CD4-positive, alpha-beta memory T cell (primary cell): ENCODE data around the gene CFD. TPM values are rescaled to one million over a fixed set of nuclear protein-coding genes. Genes with fewer than 3 reads are reported as not detected.
"Not testable (repeated sequence)": the region's sequence is repeated elsewhere in the genome, so short reads cannot be mapped to it uniquely, and the experiment has no call there.

Source experiments
- CTCF ChIA-PET: fragments of 350-600 bp; sonication (Branson Sonifier 250); formaldehyde crosslinking; loops from one replicate; lab custom pipeline; 2021; ENCODE audit warnings: inconsistent platforms; ENCODE audit not compliant: partially characterized antibody; lab: Charles Lee
- POLR2A ChIA-PET: fragments of 350-600 bp; sonication (Branson Sonifier 250); formaldehyde crosslinking; loops from one replicate; lab custom pipeline; 2021; ENCODE audit not compliant: partially characterized antibody; lab: Charles Lee
- DNase-seq, 5 donors: peaks; one replicate each; pipeline versions ENCODE4 v3.0.0 to v3.0.0-alpha.2; 2020 to 2022; ENCODE audit warnings: mixed read lengths in 1 of 5
- H3K27ac ChIP-seq: one replicate; pipeline ENCODE4 v1.7.0; 2013; ENCODE audit warnings: low read depth, low read length
- H3K27me3 ChIP-seq: 2 replicates; pipeline ENCODE4 v1.7.0; 2013; ENCODE audit warnings: mild to moderate bottlenecking, low read length, moderate library complexity; ENCODE audit not compliant: insufficient read depth
- H3K36me3 ChIP-seq: 2 replicates; pipeline ENCODE4 v1.7.0; 2013; ENCODE audit warnings: mild to moderate bottlenecking, low read length, moderate library complexity; ENCODE audit not compliant: insufficient read depth
- H3K4me1 ChIP-seq: 2 replicates; pipeline ENCODE4 v1.7.0; 2013; ENCODE audit warnings: mild to moderate bottlenecking, low read length, moderate library complexity; ENCODE audit not compliant: insufficient read depth
- H3K4me3 ChIP-seq, 2 donors: one replicate each; pipeline ENCODE4 v1.7.0; 2013; ENCODE audit warnings: low read length in 2 of 2, mild to moderate bottlenecking in 1 of 2
- H3K9me3 ChIP-seq, 2 donors: one replicate each; pipeline ENCODE4 v1.7.0; 2013; ENCODE audit warnings: low read length in 2 of 2, control low read depth in 1 of 2; ENCODE audit not compliant: control insufficient read depth in 1 of 2
- H3K27ac Mint-ChIP-seq, 7 donors: one replicate each; pipeline ENCODE4 v1.8.0; 2020 to 2021; ENCODE audit warnings: mixed read lengths in 7 of 7, mild to moderate bottlenecking in 6 of 7, inconsistent platforms in 3 of 7, moderate library complexity in 3 of 7
- H3K27me3 Mint-ChIP-seq, 2 donors: one replicate each; pipeline ENCODE4 v1.8.0; 2020 to 2021; ENCODE audit warnings: mixed read lengths in 2 of 2
- H3K36me3 Mint-ChIP-seq, 2 donors: one replicate each; pipeline ENCODE4 v1.8.0; 2020 to 2021; ENCODE audit warnings: mixed read lengths in 2 of 2, inconsistent platforms in 1 of 2, mild to moderate bottlenecking in 1 of 2
- H3K4me1 Mint-ChIP-seq, 4 donors: one replicate each; pipeline ENCODE4 v1.8.0; 2020 to 2021; ENCODE audit warnings: mixed read lengths in 4 of 4, mild to moderate bottlenecking in 1 of 4
- H3K4me3 Mint-ChIP-seq, 8 donors: one replicate each; pipeline ENCODE4 v1.8.0; 2020 to 2021; ENCODE audit warnings: mixed read lengths in 8 of 8, mild to moderate bottlenecking in 7 of 8, moderate library complexity in 6 of 8, inconsistent platforms in 3 of 8
- H3K9me3 Mint-ChIP-seq, 8 donors: one replicate each; pipeline ENCODE4 v1.8.0; 2020 to 2021; ENCODE audit warnings: mixed read lengths in 8 of 8, mild to moderate bottlenecking in 5 of 8, inconsistent platforms in 3 of 8, moderate library complexity in 1 of 8
- intact Hi-C: fragments of 100-400 bp; cut with micrococcal nuclease; formaldehyde crosslinking; loops from one replicate; pipeline ENCODE4 v1.15.1; 2023
- polyA plus RNA-seq, 2 donors: library from polyadenylated mRNA; unstranded; fragments of 300-500 nt; fragmentation: Illumina TruSeq; gene quantifications; one replicate each; pipeline ENCODE4 v1.2.3, GENCODE V29; 2021
- total RNA-seq, 2 experiments: library from RNA; stranded (reverse); gene quantifications; one replicate each; pipeline ENCODE4 v1.2.3, GENCODE V29; 2021

The CFD gene
- total and polyA plus RNA-seq, 4 experiments from 2014 or later = 0.91 to 4.8 (median 1.1) TPM; not detected in 1

GRCh38 chr19:829129-829758, 30.2 kb upstream of the CFD start:
- no peaks in the 10 kb centered on the region for H3K36me3 ChIP-seq
- H3K4me3 ChIP-seq = no peak overlapping the region
- Mint-ChIP-seq H3K4me1 (no peaks in the 10 kb centered on the region), H3K36me3 (no peaks in the 10 kb centered on the region), H3K9me3 (no peaks in the 10 kb centered on the region), H3K27ac (no peak overlapping the region), H3K4me3 (no peak overlapping the region), H3K27me3 (no peaks in the 10 kb centered on the region)
- no peak overlapping the region for H3K27ac ChIP-seq
- intact Hi-C loops = no loop called here
- H3K4me1 ChIP-seq = no peaks in the 10 kb centered on the region
- CTCF ChIA-PET = no interaction called here
- POLR2A ChIA-PET = no interaction called here
- H3K9me3 ChIP-seq = no peaks in the 10 kb centered on the region
- no peak for DNase-seq
- H3K27me3 ChIP-seq = no peaks in the 10 kb centered on the region

GRCh38 chr19:831407-832369, 27.8 kb upstream of the CFD start:
- no peak overlapping the region for H3K27ac ChIP-seq
- Mint-ChIP-seq H3K27me3 (peaks cover 2 to 3% of the 10 kb centered on the region in 2 donors), H3K4me1 (peaks cover 0 to 4% (median 3%) of the 10 kb centered on the region in 4 donors), H3K9me3 (no peaks in the 10 kb centered on the region), H3K4me3 (no peak overlapping the region), H3K27ac (no peak overlapping the region), H3K36me3 (no peaks in the 10 kb centered on the region)
- no peaks in the 10 kb centered on the region for H3K36me3 ChIP-seq
- no peak for DNase-seq
- intact Hi-C loops = no loop called here
- ChIA-PET POLR2A (no interaction called here), CTCF (no interaction called here)
- H3K27me3 ChIP-seq = no peaks in the 10 kb centered on the region
- no peaks in the 10 kb centered on the region for H3K4me1 ChIP-seq
- no peaks in the 10 kb centered on the region for H3K9me3 ChIP-seq
- H3K4me3 ChIP-seq = no peak overlapping the region

DNA sequence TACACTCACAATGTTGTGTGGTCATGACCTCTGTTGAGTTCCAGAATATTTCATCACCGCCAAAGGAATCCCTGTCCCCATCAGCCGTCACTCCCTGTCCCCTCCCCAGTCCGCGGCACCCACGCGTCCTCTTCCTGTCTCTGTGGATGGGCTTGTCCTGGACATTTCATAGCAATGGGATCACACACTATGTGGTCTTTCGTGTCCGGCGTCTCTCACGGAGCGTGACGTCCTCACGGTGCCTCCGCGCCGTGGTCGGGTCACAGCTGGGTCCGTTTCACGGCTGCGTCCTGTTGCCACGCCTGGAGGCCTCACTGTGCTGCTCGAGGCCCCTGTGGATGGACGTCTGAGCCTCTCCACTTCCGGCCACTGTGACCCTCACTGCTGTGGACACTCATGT, 25.2 kb upstream of the CFD start:
- H3K9me3 Mint-ChIP-seq = no peaks in the 10 kb centered on the region
- Histone ChIP-seq H3K4me3 (no peak overlapping the region), H3K27ac (no peak overlapping the region), H3K9me3 (no peaks in the 10 kb centered on the region), H3K4me1 (no peaks in the 10 kb centered on the region), H3K36me3 (no peaks in the 10 kb centered on the region), H3K27me3 (no peaks in the 10 kb centered on the region)
- ChIA-PET CTCF (no interaction called here), POLR2A (no interaction called here)
- no peak for DNase-seq
- no peak overlapping the region for H3K4me3 Mint-ChIP-seq
- intact Hi-C loops = no loop called here
- peaks cover 0 to 4% (median 3%) of the 10 kb centered on the region in 4 donors for H3K4me1 Mint-ChIP-seq
- H3K27ac Mint-ChIP-seq = no peak overlapping the region
- no peaks in the 10 kb centered on the region for H3K36me3 Mint-ChIP-seq
- H3K27me3 Mint-ChIP-seq = peaks cover 3 to 5% of the 10 kb centered on the region in 2 donors

GRCh38 chr19:835210-835810, 24.2 kb upstream of the CFD start:
- Mint-ChIP-seq H3K9me3 (no peaks in the 10 kb centered on the region), H3K4me3 (no peak overlapping the region), H3K4me1 (peaks cover 0 to 4% (median 3%) of the 10 kb centered on the region in 4 donors), H3K27ac (no peak overlapping the region), H3K27me3 (peaks cover 3 to 5% of the 10 kb centered on the region in 2 donors), H3K36me3 (no peaks in the 10 kb centered on the region)
- Histone ChIP-seq H3K4me1 (no peaks in the 10 kb centered on the region), H3K4me3 (no peak overlapping the region), H3K36me3 (no peaks in the 10 kb centered on the region), H3K27ac (no peak overlapping the region), H3K9me3 (no peaks in the 10 kb centered on the region), H3K27me3 (no peaks in the 10 kb centered on the region)
- intact Hi-C loops = no loop called here
- CTCF ChIA-PET = no interaction called here
- POLR2A ChIA-PET = no interaction called here
- no peak for DNase-seq

DNA sequence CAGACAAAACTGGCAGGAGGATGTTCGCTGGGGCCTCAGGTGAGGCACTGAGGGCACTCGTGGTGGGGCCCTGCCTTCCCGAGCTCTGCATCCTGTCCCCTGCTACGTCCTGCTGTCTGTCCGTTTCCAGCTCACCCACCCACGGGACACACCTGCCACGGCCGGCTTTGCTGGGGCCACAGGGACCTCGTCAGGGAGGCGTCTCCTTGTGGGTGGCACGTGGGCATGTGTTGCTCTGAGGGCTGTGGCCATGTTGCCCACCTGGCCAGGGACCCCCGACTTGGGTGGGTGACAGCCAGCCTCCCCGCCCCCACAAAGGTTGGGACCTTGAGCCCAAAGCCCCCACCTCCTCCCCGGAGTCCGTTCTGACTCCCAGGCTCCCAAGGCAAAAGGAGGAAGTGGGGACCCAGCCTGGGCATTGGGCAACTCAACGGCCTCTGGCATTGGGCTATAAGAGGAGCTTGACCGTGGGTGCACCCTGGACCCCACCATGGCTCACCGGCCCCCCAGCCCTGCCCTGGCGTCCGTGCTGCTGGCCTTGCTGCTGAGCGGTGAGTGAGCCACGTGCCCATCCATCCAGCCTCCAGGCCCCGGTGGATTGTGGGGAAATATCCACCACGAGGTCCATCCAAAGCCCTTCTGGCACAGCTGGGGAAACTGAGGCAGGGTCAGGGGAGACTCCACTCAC, 18.8 kb upstream of the CFD start, which contains the start of gene PRTN3:
PRTN3 (plus strand) TSS at position 481 of the 688 bp plus-strand sequence; CDS start at position 491, 10 bp downstream.
- CTCF ChIA-PET = no interaction called here
- POLR2A ChIA-PET = no interaction called here
- peak within 1 kb of the TSS in 1 of 7 donors; percentile 75 for H3K27ac Mint-ChIP-seq
- H3K36me3 Mint-ChIP-seq = no peaks in the 10 kb centered on the region
- H3K4me3 ChIP-seq = no peak within 1 kb of the TSS
- peaks cover 0 to 3% (median 0%) of the 10 kb centered on the region in 8 donors for H3K9me3 Mint-ChIP-seq
- no peaks in the 10 kb centered on the region for H3K9me3 ChIP-seq
- DNase-seq = no peak
- H3K27me3 Mint-ChIP-seq = peaks cover 14% of the 10 kb centered on the region in 2 donors
- no peaks in the 10 kb centered on the region for H3K36me3 ChIP-seq
- H3K4me1 Mint-ChIP-seq = peaks cover 2 to 12% (median 9%) of the 10 kb centered on the region in 4 donors
- intact Hi-C loops = no loop called here
- H3K27ac ChIP-seq = no peak within 1 kb of the TSS
- H3K4me1 ChIP-seq = peaks cover 3% of the 10 kb centered on the region
- peaks cover 4% of the 10 kb centered on the region for H3K27me3 ChIP-seq
- H3K4me3 Mint-ChIP-seq = no peak within 1 kb of the TSS

DNA sequence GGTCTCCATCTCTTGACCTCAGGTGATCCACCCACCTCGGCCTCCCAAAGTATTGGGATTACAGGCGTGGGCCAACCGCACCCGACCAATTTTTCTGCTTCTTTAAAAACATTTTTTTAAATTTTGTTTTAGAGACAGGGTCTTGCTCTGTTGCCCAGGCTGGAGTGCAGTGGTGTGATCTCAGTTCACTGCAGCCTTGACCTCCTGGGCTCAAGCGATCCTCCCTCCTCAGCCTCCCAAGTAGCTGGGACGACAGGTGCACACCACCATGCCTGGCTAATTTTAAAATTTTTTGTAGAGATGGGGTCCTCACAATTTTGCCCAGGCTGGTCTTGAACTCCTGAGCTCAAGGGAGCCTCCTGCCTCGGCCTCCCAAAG, 16.7 kb upstream of the CFD start:
- H3K4me3 ChIP-seq, H3K27ac ChIP-seq, intact Hi-C loops, H3K27ac Mint-ChIP-seq, H3K4me1 ChIP-seq, H3K4me3 Mint-ChIP-seq, H3K9me3 Mint-ChIP-seq, DNase-seq, H3K9me3 ChIP-seq, H3K27me3 ChIP-seq, H3K36me3 Mint-ChIP-seq, POLR2A ChIA-PET, H3K36me3 ChIP-seq: not testable (repeated sequence)
- CTCF ChIA-PET = interaction anchor here (1.0 kb wide), 1 partner anchor 73 kb away, joined by 3 read pairs; no protein-coding TSS in a partner anchor
- H3K4me1 Mint-ChIP-seq = peaks cover 0 to 10% (median 6%) of the 10 kb centered on the region in 4 donors
- H3K27me3 Mint-ChIP-seq = peaks cover 14 to 21% of the 10 kb centered on the region in 2 donors
